H9 (cell line): ENCODE results near the gene IFT122. TPM values are rescaled to one million over a fixed set of nuclear protein-coding genes. Genes with fewer than 3 reads are reported as not detected.
A peak's percentile ranks its signal among the peaks of the same experiment; 100 is the strongest.

Experiments used
- DNase-seq: peaks from one replicate; pipeline ENCODE4 v3.0.0-alpha.2; 2017
- H2AFZ ChIP-seq: one replicate; pipeline ENCODE4 v1.6.1; 2013; ENCODE audit warnings: mild to moderate bottlenecking, low read length, control low read depth, moderate library complexity
- H2AK5ac ChIP-seq: 2 replicates; pipeline ENCODE4 v1.6.1; 2013; ENCODE audit warnings: low read length, control low read depth, mixed read lengths; ENCODE audit not compliant: insufficient read length
- H2BK120ac ChIP-seq: one replicate; pipeline ENCODE4 v1.6.1; 2013; ENCODE audit warnings: low read depth, mild to moderate bottlenecking, low read length, control low read depth, inconsistent platforms; ENCODE audit not compliant: poor library complexity, severe bottlenecking
- H2BK12ac ChIP-seq: 2 replicates; pipeline ENCODE4 v1.6.1; 2013; ENCODE audit warnings: low read length, control low read depth, mixed read lengths, low read depth; ENCODE audit not compliant: insufficient read length
- H2BK15ac ChIP-seq: 2 replicates; pipeline ENCODE4 v1.6.1; 2013; ENCODE audit warnings: low read depth, low read length, control low read depth
- H2BK20ac ChIP-seq: one replicate; pipeline ENCODE4 v1.6.1; 2013; ENCODE audit warnings: low read depth, mild to moderate bottlenecking, low read length, control low read depth, inconsistent platforms; ENCODE audit not compliant: poor library complexity, severe bottlenecking
- H2BK5ac ChIP-seq: 2 replicates; pipeline ENCODE4 v1.6.1; 2013; ENCODE audit warnings: low read length, control low read depth, mixed read lengths; ENCODE audit not compliant: insufficient read length
- H3K14ac ChIP-seq: 2 replicates; pipeline ENCODE4 v1.6.1; 2013; ENCODE audit warnings: low read length, control low read depth; ENCODE audit not compliant: insufficient read depth
- H3K18ac ChIP-seq: 2 replicates; pipeline ENCODE4 v1.6.1; 2013; ENCODE audit warnings: low read depth, mild to moderate bottlenecking, mixed read lengths, low read length, control low read depth; ENCODE audit not compliant: insufficient read length
- H3K23ac ChIP-seq: 2 replicates; pipeline ENCODE4 v1.6.1; 2013; ENCODE audit warnings: low read length, control low read depth, mixed read lengths, low read depth; ENCODE audit not compliant: insufficient read length
- H3K23me2 ChIP-seq: 2 replicates; pipeline ENCODE4 v1.6.1; 2013; ENCODE audit warnings: low read depth, mild to moderate bottlenecking, mixed read lengths, low read length, control low read depth; ENCODE audit not compliant: insufficient read length, poor library complexity, severe bottlenecking
- H3K27ac ChIP-seq: 2 replicates; pipeline ENCODE4 v1.5.1; 2013; ENCODE audit warnings: low read length, control low read depth, mixed read lengths, low read depth; ENCODE audit not compliant: insufficient read length
- H3K27me3 ChIP-seq: 2 replicates; pipeline ENCODE4 v1.6.1; 2013; ENCODE audit warnings: low read length, control low read depth, inconsistent platforms; ENCODE audit not compliant: insufficient read depth
- H3K4ac ChIP-seq: 2 replicates; pipeline ENCODE4 v1.6.1; 2013; ENCODE audit warnings: low read depth, mild to moderate bottlenecking, control low read depth, inconsistent platforms, low read length, moderate library complexity
- H3K4me1 ChIP-seq: 2 replicates; pipeline ENCODE4 v1.6.1; 2013; ENCODE audit warnings: low read length, control low read depth, inconsistent platforms; ENCODE audit not compliant: insufficient read depth
- H3K4me2 ChIP-seq: 2 replicates; pipeline ENCODE4 v1.6.1; 2013; ENCODE audit warnings: low read length, control low read depth, mixed read lengths; ENCODE audit not compliant: insufficient read length, insufficient read depth
- H3K56ac ChIP-seq: 2 replicates; pipeline ENCODE4 v1.6.1; 2013; ENCODE audit warnings: low read depth, mild to moderate bottlenecking, mixed read lengths, low read length, control low read depth; ENCODE audit not compliant: insufficient read length
- H3K79me1 ChIP-seq: 2 replicates; pipeline ENCODE4 v1.6.1; 2013; ENCODE audit warnings: low read depth, mild to moderate bottlenecking, moderate library complexity, low read length, control low read depth, inconsistent platforms; ENCODE audit not compliant: insufficient read depth, poor library complexity, severe bottlenecking
- H3K79me2 ChIP-seq: 2 replicates; pipeline ENCODE4 v1.6.1; 2013; ENCODE audit warnings: low read length, control low read depth, inconsistent platforms; ENCODE audit not compliant: insufficient read depth
- H3K9ac ChIP-seq: 2 replicates; pipeline ENCODE4 v1.6.1; 2013; ENCODE audit warnings: low read length, control low read depth, mixed read lengths; ENCODE audit not compliant: insufficient read length; ENCODE audit errors: extremely low read depth
- H3K9me3 ChIP-seq: one replicate; pipeline ENCODE4 v1.6.1; 2013; ENCODE audit warnings: low read depth, low read length, inconsistent platforms; ENCODE audit not compliant: control insufficient read depth
- H3T11ph ChIP-seq: one replicate; pipeline ENCODE4 v1.6.1; 2013; ENCODE audit warnings: mild to moderate bottlenecking, low read length, control low read depth, inconsistent platforms
- H4K20me1 ChIP-seq: one replicate; pipeline ENCODE4 v1.6.1; 2013; ENCODE audit not compliant: control insufficient read depth, insufficient read length, insufficient read depth
- H4K5ac ChIP-seq: 2 replicates; pipeline ENCODE4 v1.6.1; 2013; ENCODE audit warnings: low read depth, mild to moderate bottlenecking, mixed read lengths, low read length, control low read depth; ENCODE audit not compliant: insufficient read length
- H4K8ac ChIP-seq: replicated peaks from 2 replicates; pipeline ENCODE4 v1.6.1; 2013; ENCODE audit warnings: low read length, control low read depth, mixed read lengths, low read depth; ENCODE audit not compliant: insufficient read length
- H4K91ac ChIP-seq: 2 replicates; pipeline ENCODE4 v1.6.1; 2013; ENCODE audit warnings: low read depth, mild to moderate bottlenecking, moderate library complexity, mixed read lengths, low read length, control low read depth; ENCODE audit not compliant: insufficient read length
- H3K27ac Mint-ChIP-seq, 3 experiments: 2 replicates in 2 of 3; 3 replicates in 1 of 3; pipeline ENCODE4 v1.8.0; 2020 to 2021; ENCODE audit warnings: mixed read lengths in 3 of 3, mild to moderate bottlenecking in 1 of 3, moderate library complexity in 1 of 3
- H3K27me3 Mint-ChIP-seq: 2 replicates; pipeline ENCODE4 v1.8.0; 2021; ENCODE audit warnings: low read depth, mild to moderate bottlenecking, moderate library complexity, mixed read lengths
- H3K36me3 Mint-ChIP-seq, 3 experiments: 2 replicates in 2 of 3; 3 replicates in 1 of 3; pipeline ENCODE4 v1.8.0; 2020 to 2021; ENCODE audit warnings: low read depth in 3 of 3, mixed read lengths in 3 of 3; ENCODE audit not compliant: insufficient read depth in 1 of 3
- H3K4me1 Mint-ChIP-seq, 2 experiments: 2 replicates each; pipeline ENCODE4 v1.8.0; 2020; ENCODE audit warnings: mixed read lengths in 2 of 2
- H3K4me3 Mint-ChIP-seq, 2 experiments: 2 replicates in 1 of 2; 3 replicates in 1 of 2; pipeline ENCODE4 v1.8.0; 2020 to 2021; ENCODE audit warnings: mild to moderate bottlenecking in 2 of 2, mixed read lengths in 2 of 2, moderate library complexity in 1 of 2
- H3K9me3 Mint-ChIP-seq, 2 experiments: 2 replicates in 1 of 2; 3 replicates in 1 of 2; pipeline ENCODE4 v1.8.0; 2020; ENCODE audit warnings: mild to moderate bottlenecking in 2 of 2, mixed read lengths in 2 of 2, moderate library complexity in 1 of 2
- CTCF ChIP-seq: fragments of 200-600 bp; sonication (generic); conservative IDR thresholded peaks from 3 replicates; pipeline ENCODE4 v1.8.0; 2021; ENCODE audit warnings: antibody characterized with exemption, mild to moderate bottlenecking
- WGBS: extraction: QIAGEN DNeasy Blood & Tissue Kit; methylation state at CpG from one replicate; pipeline ENCODE4 v1.1.7; 2013; ENCODE audit warnings: missing lambda C conversion rate, low lambda C conversion rate, mixed read lengths; ENCODE audit not compliant: insufficient read length; ENCODE audit errors: extremely low coverage; 5-methylcytosine and 5-hydroxymethylcytosine counted together
- total RNA-seq: library from RNA; stranded (reverse); gene quantifications from 2 replicates; pipeline ENCODE4 v1.2.1, GENCODE V29; 2021

The IFT122 gene
- total RNA-seq, 1 experiment from 2014 or later: 19.3 TPM

- H3K4me3 Mint-ChIP-seq: no peak overlapping the region; a peak in 1 of 5 replicates
These were observed 79.4 kb downstream of the IFT122 start for GRCh38 chr3:129519449-129519848.

More at GRCh38 chr3:129519449-129519848, 79.4 kb downstream of the IFT122 start:
- Histone ChIP-seq H3K23me2 (no peaks in the 10 kb centered on the region), H3K4me1 (no peaks in the 10 kb centered on the region), H2BK120ac (no peak overlapping the region), H3K79me1 (no peaks in the 10 kb centered on the region), H2BK15ac (no peak overlapping the region), H3K79me2 (no peaks in the 10 kb centered on the region), H4K91ac (no peak overlapping the region), H3K56ac (no peak overlapping the region), H3K9ac (no peak overlapping the region), H3K27me3 (no peaks in the 10 kb centered on the region; the same call in 1 of the 2 replicates), H3K18ac (no peak overlapping the region), H2BK12ac (no peak overlapping the region), H3K14ac (peak overlapping the region; percentile 12; the same call in 1 of the 2 replicates), H3K4ac (no peak overlapping the region), H3T11ph (no peak overlapping the region), H2BK20ac (no peak overlapping the region), H4K20me1 (no peaks in the 10 kb centered on the region), H3K4me2 (no peak overlapping the region), H3K9me3 (no peaks in the 10 kb centered on the region), H2AFZ (no peak overlapping the region), H3K27ac (no peak overlapping the region), H4K8ac (no peak overlapping the region), H2AK5ac (no peak overlapping the region), H4K5ac (no peak overlapping the region), H2BK5ac (no peak overlapping the region), H3K23ac (no peak overlapping the region)
- DNase-seq: no peak
- Mint-ChIP-seq H3K27ac (no peak overlapping the region), H3K9me3 (no peaks in the 10 kb centered on the region), H3K27me3 (no peaks in the 10 kb centered on the region), H3K4me1 (peaks cover 4 to 6% of the 10 kb centered on the region in 2 experiments; a peak in 3 of 4 replicates), H3K36me3 (peaks cover 7 to 16% (median 10%) of the 10 kb centered on the region in 3 experiments)
- TF ChIP-seq CTCF: no peak
- no CpG with 5 or more reads among the region's 10 CpGs for WGBS
